Measurements from ENCODE around the gene ABCA7.

The ABCA7 gene

DNA sequence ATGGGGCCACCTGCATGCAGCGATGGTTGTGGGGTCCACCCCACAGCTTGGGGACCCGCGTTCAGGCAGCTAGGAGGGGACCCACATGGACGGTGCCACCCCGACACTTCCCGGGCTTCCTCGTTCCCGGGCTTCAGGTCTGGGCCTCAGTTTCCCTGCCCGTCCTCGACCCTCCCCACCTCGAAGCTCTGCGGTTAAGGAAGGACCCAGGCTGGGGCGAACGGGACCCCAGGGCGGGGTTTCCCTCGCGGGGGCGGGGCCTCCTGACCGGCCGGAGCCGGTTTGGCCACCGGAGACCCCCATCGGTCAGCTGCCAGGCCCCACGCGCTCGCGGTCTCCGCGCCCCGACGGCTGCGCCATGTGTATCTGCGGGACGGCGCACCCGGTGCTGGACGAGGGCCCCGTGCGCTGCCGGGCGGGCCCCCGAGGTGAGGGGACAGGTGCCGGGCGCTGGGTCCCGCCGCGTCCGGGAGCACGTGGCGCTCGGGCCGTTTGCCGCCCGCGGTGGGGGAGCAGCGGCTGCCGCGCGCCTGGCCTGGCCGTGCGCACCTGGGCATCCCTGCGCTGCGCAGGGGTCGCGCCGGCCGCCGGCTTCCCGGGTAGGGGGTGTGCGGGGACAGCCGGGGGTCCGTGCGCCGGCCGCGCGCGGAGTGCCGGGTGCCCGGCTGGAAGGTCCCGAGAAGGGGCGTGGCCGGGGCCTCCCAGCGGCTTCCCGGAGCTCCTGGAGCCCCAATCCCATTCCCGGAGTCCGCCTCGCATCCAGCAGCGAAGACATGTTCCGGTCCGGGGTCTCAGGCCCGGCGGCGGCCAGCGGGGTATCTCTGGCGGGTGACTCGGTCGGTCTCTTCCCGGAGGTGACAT, 31.3 kb downstream of the ABCA7 start:
- no peak for DNase-seq (ENCODE audit: low read depth)

DNA sequence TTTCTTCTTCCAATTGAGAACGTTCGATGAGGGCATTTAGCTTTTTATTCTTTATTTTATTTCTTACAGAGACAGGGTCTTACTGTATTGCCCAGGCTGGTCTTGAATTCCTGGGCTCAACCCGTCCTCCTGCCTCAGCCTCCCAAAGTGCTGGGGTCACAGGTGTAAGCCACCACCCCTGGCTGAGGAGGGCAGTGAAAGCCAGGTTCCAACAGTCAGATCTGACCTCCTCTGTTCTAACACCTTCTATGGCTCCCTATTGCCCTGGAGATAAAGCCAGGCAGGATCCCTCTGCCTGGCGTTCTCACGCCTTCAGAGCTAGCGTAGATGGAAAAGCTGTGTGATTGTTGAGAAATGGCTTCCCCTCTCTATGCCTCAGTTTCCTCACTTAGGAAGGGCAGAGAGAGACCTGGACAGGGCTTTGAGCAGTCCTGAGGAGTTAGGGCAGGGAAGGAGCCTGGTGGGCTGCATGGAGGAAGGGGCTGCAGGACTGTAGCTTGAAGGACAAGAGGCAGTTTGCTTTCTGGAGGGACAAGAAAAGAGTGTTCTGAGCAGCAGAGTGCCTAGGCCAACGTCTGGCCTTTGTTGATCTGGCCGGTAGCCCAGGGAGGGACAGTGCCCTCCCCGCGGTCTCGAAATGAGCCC, 32.6 kb downstream of the ABCA7 start:
- DNase-seq (ENCODE audit: low read depth), result no peak

- DNase-seq (ENCODE audit: low read depth), result no peak
Measured at GRCh38 chr19:1073063-1073955, 33.4 kb downstream of the ABCA7 start.

GRCh38 chr19:1073956-1074517, 34.1 kb downstream of the ABCA7 start:
- DNase-seq (ENCODE audit: low read depth), result no peak

GRCh38 chr19:1074544-1075283, 34.8 kb downstream of the ABCA7 start:
- DNase-seq (ENCODE audit: low read depth), result peak; percentile 94

GRCh38 chr19:1076046-1076386, 36.1 kb downstream of the ABCA7 start:
- no peak for DNase-seq (ENCODE audit: low read depth)

DNA sequence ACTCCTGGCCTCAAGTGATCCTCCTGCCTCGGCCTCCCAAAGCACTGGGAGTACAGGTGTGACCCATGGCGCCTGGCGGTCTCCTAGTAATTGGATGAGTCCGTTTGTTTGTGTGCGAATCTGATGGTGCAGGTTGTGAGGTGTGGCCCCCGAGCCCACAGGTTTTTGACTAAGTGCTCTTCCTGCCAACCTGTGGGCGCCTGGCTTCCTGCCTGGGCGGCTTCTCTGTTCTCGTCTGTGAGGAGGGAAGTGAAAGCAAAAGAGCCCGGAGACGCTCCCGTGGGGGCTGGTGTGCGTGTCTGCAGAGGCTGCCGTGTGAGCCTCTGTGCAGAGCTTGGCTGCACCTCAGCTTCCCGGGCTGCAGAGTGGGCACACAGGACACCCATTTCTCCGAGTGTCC, 37.0 kb downstream of the ABCA7 start:
- peak; percentile 92 for DNase-seq (ENCODE audit: low read depth)

- no peak for DNase-seq (ENCODE audit: low read depth)
Measured at GRCh38 chr19:1079566-1080111, 39.7 kb downstream of the ABCA7 start.

DNA sequence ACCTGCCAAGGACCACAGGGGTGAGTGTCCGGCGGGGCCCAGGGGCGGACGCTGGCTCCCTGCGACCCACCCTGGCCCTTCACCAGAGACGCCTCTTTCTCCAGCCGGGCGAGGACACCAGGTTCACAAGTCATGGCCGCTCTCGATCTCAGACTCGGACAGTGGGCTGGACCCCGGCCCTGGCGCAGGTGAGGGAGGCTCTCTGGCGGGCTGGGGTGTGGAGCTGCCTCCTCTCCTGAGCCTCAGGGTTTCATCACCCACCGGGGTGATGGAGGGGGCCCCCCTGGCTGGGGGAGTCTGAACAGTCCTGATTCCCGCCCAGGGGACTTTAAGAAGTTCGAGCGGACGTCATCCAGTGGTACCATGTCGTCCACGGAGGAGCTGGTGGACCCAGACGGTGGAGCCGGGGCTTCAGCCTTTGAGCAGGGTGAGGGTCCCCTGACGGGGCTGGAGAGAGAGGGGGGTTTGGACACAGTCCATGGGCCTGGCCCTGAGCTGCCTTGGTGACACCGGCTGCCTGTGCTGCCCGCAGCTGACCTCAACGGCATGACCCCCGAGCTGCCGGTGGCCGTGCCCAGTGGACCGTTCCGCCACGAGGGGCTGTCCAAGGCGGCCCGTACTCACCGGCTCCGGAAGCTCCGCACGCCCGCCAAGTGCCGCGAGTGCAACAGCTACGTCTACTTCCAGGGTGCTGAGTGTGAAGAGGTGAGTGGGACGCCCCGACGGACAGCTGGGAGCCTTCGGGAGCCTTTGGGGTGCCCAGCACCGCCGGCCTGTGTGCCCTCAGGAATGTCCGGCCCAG, 40.7 kb downstream of the ABCA7 start:
- no peak for DNase-seq (ENCODE audit: low read depth)

DNA sequence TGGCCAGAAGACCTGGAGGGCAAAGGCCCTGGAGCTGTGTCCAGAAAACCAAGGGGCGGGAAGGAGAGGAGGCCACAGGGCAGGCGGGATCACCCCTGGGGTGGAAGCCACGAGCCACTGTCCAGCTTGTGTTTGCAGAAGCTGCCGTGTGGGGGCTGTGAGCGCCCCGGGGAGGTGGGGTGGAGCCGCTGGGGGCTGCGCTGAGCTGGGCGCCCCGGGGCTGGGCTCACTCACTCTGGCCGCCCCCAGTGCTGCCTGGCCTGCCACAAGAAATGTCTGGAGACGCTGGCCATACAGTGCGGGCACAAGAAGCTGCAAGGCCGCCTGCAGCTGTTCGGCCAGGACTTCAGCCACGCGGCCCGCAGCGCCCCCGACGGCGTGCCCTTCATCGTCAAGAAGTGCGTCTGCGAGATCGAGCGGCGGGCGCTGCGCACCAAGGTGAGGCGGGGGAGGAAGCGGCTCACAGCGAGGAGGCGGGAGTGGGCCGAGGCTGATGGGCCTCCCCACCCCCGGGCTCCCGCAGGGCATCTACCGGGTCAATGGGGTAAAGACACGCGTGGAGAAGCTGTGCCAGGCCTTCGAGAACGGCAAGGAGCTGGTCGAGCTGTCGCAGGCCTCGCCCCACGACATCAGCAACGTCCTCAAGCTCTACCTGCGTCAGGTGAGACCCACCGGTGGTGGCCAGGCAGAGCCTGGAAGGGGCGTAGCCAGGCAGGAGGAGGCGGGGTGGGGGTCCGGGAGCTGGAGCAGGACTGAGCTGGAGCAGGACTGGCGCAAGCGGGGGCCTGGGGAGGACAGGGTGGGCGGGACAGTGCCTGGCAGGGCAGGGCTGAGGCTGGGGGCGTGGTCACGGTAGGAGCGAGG, 41.6 kb downstream of the ABCA7 start:
- no peak for DNase-seq (ENCODE audit: low read depth)

DNA sequence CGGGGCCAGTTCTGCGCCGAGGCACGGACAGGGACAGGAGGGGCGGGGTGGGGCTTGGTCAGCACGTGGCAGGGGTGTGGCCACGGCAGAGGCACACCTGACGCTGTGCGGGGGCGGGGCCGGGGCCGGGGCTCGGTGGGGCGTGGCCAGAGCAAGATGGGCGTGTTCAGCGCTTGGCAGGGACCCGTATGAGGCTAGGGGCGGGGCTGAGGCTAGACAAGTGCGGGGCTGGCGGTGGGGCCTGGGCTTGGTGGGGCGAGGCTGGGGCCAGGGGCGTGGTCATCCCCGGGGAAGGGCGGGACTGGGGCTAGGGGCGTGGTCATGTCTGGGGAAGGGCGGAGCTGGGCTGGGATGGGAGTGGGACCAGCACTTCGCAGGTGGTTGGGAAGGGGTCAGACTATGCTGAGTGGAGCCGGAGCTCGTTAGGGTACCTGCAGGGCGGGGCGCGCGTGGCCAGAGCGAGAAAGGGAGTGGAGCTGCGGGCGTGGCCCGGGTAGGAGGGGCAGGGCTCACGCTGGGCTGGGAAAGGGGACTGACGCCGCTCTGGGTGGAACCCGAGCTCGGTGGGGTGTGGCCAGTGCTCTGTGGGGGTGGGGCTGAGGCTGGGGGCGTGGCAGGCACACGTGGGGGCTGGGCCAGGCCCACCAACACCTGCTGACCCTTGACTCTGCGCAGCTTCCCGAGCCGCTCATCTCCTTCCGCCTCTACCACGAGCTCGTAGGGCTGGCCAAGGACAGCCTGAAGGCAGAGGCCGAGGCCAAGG, 42.4 kb downstream of the ABCA7 start:
- DNase-seq (ENCODE audit: low read depth), result peak; percentile 83

GRCh38 chr19:1082928-1083816, 43.3 kb downstream of the ABCA7 start:
- no peak for DNase-seq (ENCODE audit: low read depth)

DNA sequence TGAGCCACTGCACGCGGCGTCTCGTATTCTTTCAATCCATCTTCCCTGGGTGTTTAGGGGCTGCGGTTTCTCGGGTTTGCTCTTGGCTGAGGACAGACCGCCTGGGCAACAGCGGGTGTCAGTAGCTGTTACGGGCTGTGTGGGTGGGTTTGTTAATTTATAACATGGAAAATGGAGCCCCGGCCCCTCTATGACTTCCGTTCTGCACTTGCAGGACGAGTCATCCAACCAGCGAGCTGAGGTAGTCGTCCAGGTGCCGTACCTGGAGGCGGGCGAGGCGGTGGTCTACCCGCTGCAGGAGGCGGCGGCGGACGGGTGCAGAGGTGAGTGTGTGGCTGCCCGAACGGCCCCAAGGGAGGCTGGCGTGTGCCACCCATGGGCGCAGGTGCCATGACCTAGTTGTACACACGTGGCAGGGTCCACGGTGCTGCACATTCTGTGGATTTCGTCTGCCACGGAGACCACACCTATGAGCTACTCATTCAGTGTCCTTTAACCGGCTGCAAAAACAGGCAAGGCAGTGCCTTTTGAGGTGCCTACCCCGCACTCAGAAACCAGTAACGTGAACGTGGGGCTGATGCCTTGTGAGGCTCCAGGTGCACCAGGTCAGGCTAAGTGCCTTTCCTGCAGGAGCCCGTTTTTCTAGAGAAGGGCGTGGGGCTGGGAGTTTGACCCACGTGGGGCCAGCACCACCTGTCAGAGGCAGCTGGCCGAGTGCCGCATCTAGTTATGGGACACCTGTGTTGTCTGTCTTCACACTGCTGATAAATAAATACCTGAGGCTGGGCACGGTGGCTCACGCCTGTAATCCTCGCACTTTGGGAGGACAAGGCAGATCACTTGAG, 44.3 kb downstream of the ABCA7 start:
- DNase-seq (ENCODE audit: low read depth), result no peak

GRCh38 chr19:1085053-1085658, 45.2 kb downstream of the ABCA7 start:
- DNase-seq (ENCODE audit: low read depth), result no peak

DNA sequence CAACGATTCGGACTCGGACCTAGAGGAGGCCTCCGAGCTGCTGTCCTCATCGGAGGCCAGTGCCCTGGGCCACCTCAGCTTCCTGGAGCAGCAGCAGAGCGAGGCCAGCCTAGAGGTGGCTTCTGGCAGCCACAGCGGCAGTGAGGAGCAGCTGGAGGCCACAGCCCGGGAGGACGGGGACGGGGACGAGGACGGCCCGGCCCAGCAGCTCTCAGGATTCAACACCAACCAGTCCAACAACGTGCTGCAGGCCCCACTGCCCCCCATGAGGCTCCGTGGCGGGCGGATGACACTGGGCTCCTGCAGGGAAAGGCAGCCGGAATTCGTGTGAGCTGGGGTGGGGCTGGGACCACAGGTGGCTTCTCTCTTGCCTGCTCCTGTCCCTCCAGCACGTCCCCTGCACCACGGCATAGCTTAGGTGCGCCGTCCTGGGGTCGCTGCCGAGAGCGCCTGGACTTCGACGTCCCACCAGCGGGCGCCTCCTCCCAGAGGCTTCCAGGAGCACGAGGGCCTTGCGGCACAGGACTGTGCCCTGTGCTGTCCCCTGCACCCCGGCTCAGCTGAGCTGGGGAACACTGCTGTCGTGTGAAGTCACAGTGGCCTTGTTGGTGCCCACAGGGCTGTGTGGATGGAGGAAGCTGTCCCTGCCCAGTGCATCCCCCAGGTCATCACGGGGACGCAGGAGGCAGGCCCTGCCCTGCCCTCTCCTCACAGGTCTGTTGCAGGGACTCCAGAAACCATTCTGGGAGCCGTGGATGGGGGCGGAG, 46.0 kb downstream of the ABCA7 start:
- no peak for DNase-seq (ENCODE audit: low read depth)

Measured in T follicular helper cell (primary cell).